WI38 (cell line): ENCODE data around the gene CPA4.

Experiments used
- H3K4me3 ChIP-seq: 2 replicates; pipeline ENCODE4 v1.5.1; 2011; ENCODE audit warnings: low read depth, mild to moderate bottlenecking, control low read depth, low read length
- CTCF ChIP-seq: IDR thresholded peaks from 2 replicates; pipeline ENCODE4 v1.5.1; 2012; ENCODE audit warnings: low read depth, mild to moderate bottlenecking, control low read depth, low read length

The CPA4 gene

GRCh38 chr7:130352194-130353074, 59.5 kb downstream of the CPA4 start:
- no peak for TF ChIP-seq CTCF
- no peak overlapping the region for H3K4me3 ChIP-seq

- H3K4me3 ChIP-seq: no peak overlapping the region
- no peak for TF ChIP-seq CTCF
Observed at GRCh38 chr7:130353196-130353595, 60.2 kb downstream of the CPA4 start.

DNA sequence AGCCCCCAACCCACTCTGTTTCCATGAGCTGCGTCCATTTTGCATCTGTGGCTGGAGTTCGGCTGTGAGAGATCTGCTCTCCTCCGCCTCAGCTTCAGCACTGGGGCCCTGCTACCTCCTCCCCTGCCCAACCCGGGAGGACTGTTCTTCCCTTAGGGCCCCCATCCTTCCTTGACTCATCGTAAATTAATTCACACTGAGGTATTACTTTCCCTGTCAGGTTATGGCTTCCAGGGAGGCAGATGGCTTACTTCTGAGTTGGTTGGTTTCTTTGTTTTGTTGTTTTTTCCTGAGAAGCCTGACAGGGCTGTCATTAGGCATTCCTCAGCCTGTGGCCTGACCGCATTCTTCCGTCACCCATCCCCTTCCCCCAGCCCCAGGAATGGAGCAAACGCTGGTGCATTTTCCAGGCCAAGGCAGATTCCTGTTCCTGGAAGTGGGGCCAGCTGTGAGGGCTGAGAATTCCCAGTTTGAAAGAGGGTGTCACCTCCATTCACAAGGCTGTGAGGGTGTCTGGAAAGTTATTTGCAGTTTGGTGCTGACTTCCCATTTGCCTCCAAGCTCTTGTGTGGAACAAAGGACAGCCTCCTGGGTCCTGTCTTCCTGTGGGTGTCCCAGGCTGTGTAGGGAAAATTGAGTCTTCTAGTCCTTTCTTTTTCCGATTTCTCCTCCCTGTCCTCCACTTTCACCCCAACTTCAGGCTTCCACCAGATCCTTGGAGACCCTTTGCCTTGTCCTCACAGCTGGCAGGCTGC, 63.3 kb downstream of the CPA4 start:
- no peak overlapping the region for H3K4me3 ChIP-seq
- no peak for TF ChIP-seq CTCF

GRCh38 chr7:130356876-130357611, 64.1 kb downstream of the CPA4 start:
- TF ChIP-seq CTCF: no peak
- no peak overlapping the region for H3K4me3 ChIP-seq

DNA sequence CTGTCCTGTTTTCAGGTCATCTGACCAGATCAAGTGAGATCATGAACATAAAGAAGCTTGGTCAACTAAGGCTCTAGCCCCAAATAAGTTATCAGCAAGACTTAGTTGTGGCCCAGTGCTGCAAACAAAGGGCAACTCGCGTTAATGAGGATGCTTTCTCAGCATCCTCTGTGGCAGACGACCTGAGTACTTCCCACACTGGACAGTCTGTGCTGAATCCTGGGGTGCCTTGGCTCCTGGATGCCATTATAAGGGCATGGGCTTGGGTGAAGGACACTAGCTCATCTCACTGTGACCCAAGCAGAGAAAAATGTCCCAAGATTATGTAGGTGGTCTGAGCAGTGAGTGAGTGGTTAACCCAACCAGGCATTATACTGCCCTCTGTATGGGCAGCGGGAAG, 65.5 kb downstream of the CPA4 start:
- no peak overlapping the region for H3K4me3 ChIP-seq
- no peak for TF ChIP-seq CTCF

DNA sequence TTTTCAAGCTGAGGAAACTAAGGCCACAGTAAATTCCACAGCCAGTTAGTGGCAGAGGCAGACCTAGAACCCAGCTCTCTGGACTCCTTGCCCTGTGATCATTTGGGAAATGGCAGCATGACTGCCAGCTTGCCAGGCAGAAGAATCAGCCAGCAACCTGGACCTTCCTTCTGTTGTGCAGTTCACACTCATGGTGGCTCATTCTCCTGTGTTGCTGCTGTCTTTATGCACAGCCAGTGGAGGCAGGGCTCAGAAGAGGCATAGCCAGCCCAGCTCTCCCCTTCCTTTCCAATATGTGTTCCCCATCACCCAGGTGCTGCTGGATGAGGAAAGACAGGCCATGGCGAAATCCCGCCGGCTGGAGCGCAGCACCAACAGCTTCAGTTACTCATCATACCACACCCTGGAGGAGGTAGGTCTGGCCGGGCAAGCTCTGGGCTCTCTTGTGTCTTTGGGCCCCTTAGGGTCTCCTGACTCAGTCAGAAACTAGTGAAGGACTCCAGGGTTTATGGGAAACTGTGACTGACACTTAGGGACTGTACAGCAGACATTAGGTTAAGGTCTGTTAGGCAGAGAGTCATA, 66.4 kb downstream of the CPA4 start:
- no peak for TF ChIP-seq CTCF

More for the DNA sequence above, 66.4 kb downstream of the CPA4 start:
- no peak overlapping the region for H3K4me3 ChIP-seq
